ENCODE data around the gene HSD3B2. TPM values are rescaled to one million over a fixed set of nuclear protein-coding genes. Genes with fewer than 3 reads are reported as not detected.

HSD3B2 gene
- total and polyA plus RNA-seq, 2 experiments from 2014 or later: not detected

DNA sequence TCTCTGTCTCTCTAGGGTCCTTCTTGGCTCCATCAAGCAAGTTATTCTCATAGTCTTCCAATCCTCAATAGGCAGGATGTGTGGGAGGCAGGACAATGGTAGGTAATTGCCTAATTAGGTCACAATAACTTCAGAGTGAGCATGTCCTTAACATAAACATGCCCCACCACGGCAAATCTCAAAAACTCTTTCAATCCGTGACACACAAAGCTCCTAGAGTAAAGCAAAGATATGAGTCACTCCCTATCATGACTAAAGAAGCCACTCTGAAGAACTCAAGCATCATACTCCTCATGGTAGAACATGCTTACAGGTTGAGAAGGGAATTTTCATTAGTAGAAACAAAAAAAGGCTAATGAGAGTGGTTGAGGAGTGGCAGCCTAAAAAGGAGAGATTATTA is 41.5 kb upstream of the HSD3B2 start (continued):
- TF ChIP-seq ZNF462 (CRISPR knock-in tag; IDR thresholded peaks at IDR 0.05) (no peak), NANOG (IDR thresholded peaks at IDR 0.05; ENCODE audit: borderline replicate concordance) (no peak), EZH2phosphoT487 (IDR thresholded peaks at IDR 0.05; ENCODE audit: unreplicated experiment) (no peak)

GRCh38 chr1:119374208-119374874 is 40.6 kb upstream of the HSD3B2 start:
- H3K4me3 Mint-ChIP-seq: no peak overlapping the region
- H3K4me1 ChIP-seq (ENCODE audit: insufficient read depth): peaks cover 11% of the 10 kb centered on the region
- no peak overlapping the region for H3K27ac ChIP-seq (ENCODE audit: low read depth)
- H3F3A ChIP-seq (replicated peaks; ENCODE audit: low read depth): no peaks in the 10 kb centered on the region
- H2AFZ ChIP-seq: no peak overlapping the region
- H3K4me3 ChIP-seq: no peak overlapping the region
- no peaks in the 10 kb centered on the region for H4K20me1 ChIP-seq (replicated peaks; ENCODE audit: insufficient read depth)
- H3K27ac Mint-ChIP-seq: no peak overlapping the region
- no peaks in the 10 kb centered on the region for H3K27me3 Mint-ChIP-seq (ENCODE audit: insufficient read depth, low read depth, poor library complexity)
- no peaks in the 10 kb centered on the region for H3K27me3 ChIP-seq (ENCODE audit: insufficient read depth)
- H3K79me2 ChIP-seq (replicated peaks; ENCODE audit: insufficient read depth): no peaks in the 10 kb centered on the region
- DNase-seq (ENCODE audit: low spot score): no peak
- H3K4me2 ChIP-seq: no peak overlapping the region
- peaks cover 8% of the 10 kb centered on the region; the same call in 1 of the 2 replicates for H3K9me2 ChIP-seq (ENCODE audit: insufficient read depth)
- H3K9me3 Mint-ChIP-seq: peaks cover 4% of the 10 kb centered on the region; the same call in 1 of the 3 replicates
- ATAC-seq: no peak
- no peaks in the 10 kb centered on the region for H3K36me3 ChIP-seq (ENCODE audit: insufficient read depth)
- H3K4me1 Mint-ChIP-seq: peaks cover 19% of the 10 kb centered on the region
- no peaks in the 10 kb centered on the region for H3K36me3 Mint-ChIP-seq (ENCODE audit: low read depth)
- TF ChIP-seq ZNF462 (CRISPR knock-in tag; IDR thresholded peaks at IDR 0.05) (no peak), STAT1 (IDR thresholded peaks at IDR 0.05; ENCODE audit: unreplicated experiment) (no peak)
- TF ChIP-seq, protein P1, sequence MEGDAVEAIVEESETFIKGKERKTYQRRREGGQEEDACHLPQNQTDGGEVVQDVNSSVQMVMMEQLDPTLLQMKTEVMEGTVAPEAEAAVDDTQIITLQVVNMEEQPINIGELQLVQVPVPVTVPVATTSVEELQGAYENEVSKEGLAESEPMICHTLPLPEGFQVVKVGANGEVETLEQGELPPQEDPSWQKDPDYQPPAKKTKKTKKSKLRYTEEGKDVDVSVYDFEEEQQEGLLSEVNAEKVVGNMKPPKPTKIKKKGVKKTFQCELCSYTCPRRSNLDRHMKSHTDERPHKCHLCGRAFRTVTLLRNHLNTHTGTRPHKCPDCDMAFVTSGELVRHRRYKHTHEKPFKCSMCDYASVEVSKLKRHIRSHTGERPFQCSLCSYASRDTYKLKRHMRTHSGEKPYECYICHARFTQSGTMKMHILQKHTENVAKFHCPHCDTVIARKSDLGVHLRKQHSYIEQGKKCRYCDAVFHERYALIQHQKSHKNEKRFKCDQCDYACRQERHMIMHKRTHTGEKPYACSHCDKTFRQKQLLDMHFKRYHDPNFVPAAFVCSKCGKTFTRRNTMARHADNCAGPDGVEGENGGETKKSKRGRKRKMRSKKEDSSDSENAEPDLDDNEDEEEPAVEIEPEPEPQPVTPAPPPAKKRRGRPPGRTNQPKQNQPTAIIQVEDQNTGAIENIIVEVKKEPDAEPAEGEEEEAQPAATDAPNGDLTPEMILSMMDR (conservative IDR thresholded peaks at IDR 0.05; ENCODE audit: low read depth in 2 of 2): no peak
